ENCODE data around the gene CELF2. TPM values are rescaled to one million over a fixed set of nuclear protein-coding genes. Genes with fewer than 3 reads are reported as not detected.

CELF2 gene
- total and polyA plus RNA-seq, 9 of the 15 experiments (the other 6 are each of a cell fraction or from before 2014, with no cell fraction given): 4.0 to 20.3 (median 11.1) TPM

- no peak for TF ChIP-seq TEAD4 (IDR thresholded peaks at IDR 0.05; ENCODE audit: low read length)
- TF ChIP-seq TEAD4 (CRISPR knock-in tag; IDR thresholded peaks at IDR 0.05; ENCODE audit: borderline replicate concordance): no peak
- TF ChIP-seq RFX7 (CRISPR knock-in tag; IDR thresholded peaks at IDR 0.05): no peak
- no peak for TF ChIP-seq SIN3A (IDR thresholded peaks at IDR 0.05; ENCODE audit: borderline replicate concordance in 2 of 2, control insufficient read depth in 1 of 2, low read depth in 2 of 2, low read length in 2 of 2)
- TF ChIP-seq KLF10 (CRISPR knock-in tag; IDR thresholded peaks at IDR 0.05): no peak
- TF ChIP-seq ELF4 (CRISPR knock-in tag; IDR thresholded peaks at IDR 0.05): no peak
- no peak for TF ChIP-seq GATAD2B (IDR thresholded peaks at IDR 0.05; ENCODE audit: borderline replicate concordance)
- TF ChIP-seq SMAD1 (IDR thresholded peaks at IDR 0.05; ENCODE audit: low read depth, low read length, partially characterized antibody): no peak
- TF ChIP-seq SFPQ (IDR thresholded peaks at IDR 0.05; ENCODE audit: low read depth, low read length): no peak
- TF ChIP-seq TBL1XR1 (IDR thresholded peaks at IDR 0.05; ENCODE audit: low read length in 2 of 2): no peak
- no peak for TF ChIP-seq U2AF2 (optimal IDR thresholded peaks at IDR 0.05; ENCODE audit: low read depth, low read length)
- 0 out of 2 replicates have a peak, but pooled peaks have one; percentile 8 for TF ChIP-seq ZNF175 (CRISPR knock-in tag; IDR thresholded peaks at IDR 0.05; ENCODE audit: low read depth)
- no peak for TF ChIP-seq CEBPZ (IDR thresholded peaks at IDR 0.05; ENCODE audit: borderline replicate concordance, low read depth, low read length)
- TF ChIP-seq TBP (optimal IDR thresholded peaks at IDR 0.05; ENCODE audit: low read depth, low read length): peak; percentile 1
- TF ChIP-seq SAP30 (IDR thresholded peaks at IDR 0.05; ENCODE audit: borderline replicate concordance, insufficient read depth, low read depth, low read length, poor library complexity, severe bottlenecking): no peak
- TF ChIP-seq TARDBP (IDR thresholded peaks at IDR 0.05): no peak
- TF ChIP-seq RFX1 (IDR thresholded peaks at IDR 0.05): no peak
- no peak for TF ChIP-seq TCF7 (IDR thresholded peaks at IDR 0.05; ENCODE audit: borderline replicate concordance)
- TF ChIP-seq RBBP5 (IDR thresholded peaks at IDR 0.05; ENCODE audit: borderline replicate concordance, insufficient read depth, low read length, poor library complexity, severe bottlenecking): no peak
- TF ChIP-seq EZH2 (IDR thresholded peaks at IDR 0.05; ENCODE audit: borderline replicate concordance, low read depth, low read length): no peak
- no peak for TF ChIP-seq SIRT6 (IDR thresholded peaks at IDR 0.05; ENCODE audit: low read depth, low read length)
- no peak for TF ChIP-seq GTF2F1 (IDR thresholded peaks at IDR 0.05; ENCODE audit: low read depth, low read length)
- no peak for TF ChIP-seq ZNF695 (CRISPR knock-in tag; IDR thresholded peaks at IDR 0.05)
- no peak for TF ChIP-seq ZNF239 (CRISPR knock-in tag; IDR thresholded peaks at IDR 0.05)
- TF ChIP-seq RBM25 (IDR thresholded peaks at IDR 0.05; ENCODE audit: low read depth, low read length, severe bottlenecking): no peak
- no peak for TF ChIP-seq U2AF1 (optimal IDR thresholded peaks at IDR 0.05; ENCODE audit: low read depth, low read length)
Observed at GRCh38 chr10:11166550-11166949, 148.9 kb downstream of the CELF2 start (continued).

Measured in K562 (cell line).